Smooth muscle cell (in vitro differentiated cells): ENCODE measurements around the gene NUAK1. TPM values are rescaled to one million over a fixed set of nuclear protein-coding genes. Genes with fewer than 3 reads are reported as not detected.

Experiments used
- DNase-seq: peaks from one replicate; lab custom pipeline; 2025; ENCODE audit not compliant: unreplicated experiment; lab: John Stamatoyannopoulos, UW
- H2AFZ ChIP-seq: fragments of 200-600 bp; sonication (generic); 2 replicates; pipeline ENCODE4 v1.6.0; 2016; ENCODE audit warnings: antibody characterized with exemption, low read depth, mild to moderate bottlenecking
- H3F3A ChIP-seq: fragments of 200-600 bp; sonication (generic); 2 replicates; pipeline ENCODE4 v1.6.0; 2017; ENCODE audit warnings: antibody characterized with exemption, low read depth
- H3K27ac ChIP-seq: fragments of 200-600 bp; sonication (generic); 2 replicates; pipeline ENCODE4 v1.5.1; 2016; ENCODE audit warnings: low read depth, mild to moderate bottlenecking
- H3K27me3 ChIP-seq: fragments of 200-600 bp; sonication (generic); 2 replicates; pipeline ENCODE4 v1.6.1; 2016; ENCODE audit warnings: low read depth, mild to moderate bottlenecking
- H3K36me3 ChIP-seq: fragments of 200-600 bp; sonication (generic); 2 replicates; pipeline ENCODE4 v1.5.1; 2016; ENCODE audit warnings: low read depth
- H3K4me1 ChIP-seq: fragments of 200-600 bp; sonication (generic); 2 replicates; pipeline ENCODE4 v1.5.1; 2016; ENCODE audit warnings: low read depth
- H3K4me2 ChIP-seq: fragments of 200-600 bp; sonication (generic); 2 replicates; pipeline ENCODE4 v1.6.0; 2016; ENCODE audit warnings: mild to moderate bottlenecking
- H3K4me3 ChIP-seq: fragments of 200-600 bp; sonication (generic); 2 replicates; pipeline ENCODE4 v1.5.1; 2016; ENCODE audit warnings: mild to moderate bottlenecking
- H3K79me2 ChIP-seq: fragments of 200-600 bp; sonication (generic); 2 replicates; pipeline ENCODE4 v1.6.0; 2016; ENCODE audit warnings: low read depth, mild to moderate bottlenecking
- H3K9ac ChIP-seq: fragments of 200-600 bp; sonication (generic); 2 replicates; pipeline ENCODE4 v1.6.0; 2016; ENCODE audit warnings: low read depth
- H3K9me3 ChIP-seq: fragments of 200-600 bp; sonication (generic); replicated peaks from 2 replicates; pipeline ENCODE4 v1.5.1; 2016; ENCODE audit warnings: low read depth
- H4K20me1 ChIP-seq: fragments of 200-600 bp; sonication (generic); 2 replicates; pipeline ENCODE4 v1.6.0; 2016; ENCODE audit warnings: low read depth
- CTCF ChIP-seq: fragments of 200-600 bp; sonication (generic); IDR thresholded peaks from 2 replicates; pipeline ENCODE4 v1.5.1; 2017; ENCODE audit warnings: borderline replicate concordance, mild to moderate bottlenecking, antibody characterized with exemption; ENCODE audit not compliant: insufficient read depth, poor library complexity, severe bottlenecking
- WGBS: methylation state at CpG from one replicate; pipeline ENCODE4 v1.1.7; 2016; ENCODE audit warnings: low lambda C conversion rate; 5-methylcytosine and 5-hydroxymethylcytosine counted together
- polyA plus RNA-seq: library from polyadenylated mRNA; unstranded; fragments of >200 nt; fragmentation: Nextera tagmentation; extraction: Ambion mirVana; gene quantifications from 2 replicates; pipeline ENCODE4 v1.2.1, GENCODE V29; 2016
- total RNA-seq: library from RNA; depleted of rRNA; stranded (reverse); fragments of >200 nt; gene quantifications from 2 replicates; pipeline ENCODE4 v1.2.3, GENCODE V29; 2014

Gene NUAK1
- total and polyA plus RNA-seq, 2 experiments from 2014 or later = 35.3 to 64.2 TPM

GRCh38 chr12:106045251-106045674, 93.5 kb downstream of the NUAK1 start:
- no peaks in the 10 kb centered on the region for H3K9me3 ChIP-seq
- H3K4me2 ChIP-seq = peak overlapping the region; percentile 71
- peaks cover 32% of the 10 kb centered on the region for H3F3A ChIP-seq
- 5% methylated on average over 4 of the region's 4 CpGs for WGBS
- no peaks in the 10 kb centered on the region for H4K20me1 ChIP-seq
- H2AFZ ChIP-seq = no peak overlapping the region
- no peak for DNase-seq
- peak overlapping the region; percentile 56 for H3K9ac ChIP-seq
- no peaks in the 10 kb centered on the region for H3K36me3 ChIP-seq
- no peaks in the 10 kb centered on the region for H3K27me3 ChIP-seq
- H3K79me2 ChIP-seq = no peaks in the 10 kb centered on the region
- no peak overlapping the region for H3K4me3 ChIP-seq
- peak overlapping the region; percentile 84 for H3K27ac ChIP-seq
- H3K4me1 ChIP-seq = peaks cover 19% of the 10 kb centered on the region
- no peak for TF ChIP-seq CTCF

GRCh38 chr12:106044773-106045172, 94.0 kb downstream of the NUAK1 start:
- Histone ChIP-seq H3K9ac (peak overlapping the region; percentile 1), H3K36me3 (no peaks in the 10 kb centered on the region), H2AFZ (no peak overlapping the region), H3K4me2 (peak overlapping the region; percentile 71), H3K79me2 (no peaks in the 10 kb centered on the region), H4K20me1 (no peaks in the 10 kb centered on the region), H3K9me3 (no peaks in the 10 kb centered on the region), H3K4me3 (no peak overlapping the region), H3F3A (peaks cover 32% of the 10 kb centered on the region), H3K4me1 (peaks cover 19% of the 10 kb centered on the region), H3K27me3 (no peaks in the 10 kb centered on the region), H3K27ac (peak overlapping the region; percentile 84)
- DNase-seq = no peak
- TF ChIP-seq CTCF = no peak
- WGBS = 0% methylated on average over 2 of the region's 2 CpGs

DNA sequence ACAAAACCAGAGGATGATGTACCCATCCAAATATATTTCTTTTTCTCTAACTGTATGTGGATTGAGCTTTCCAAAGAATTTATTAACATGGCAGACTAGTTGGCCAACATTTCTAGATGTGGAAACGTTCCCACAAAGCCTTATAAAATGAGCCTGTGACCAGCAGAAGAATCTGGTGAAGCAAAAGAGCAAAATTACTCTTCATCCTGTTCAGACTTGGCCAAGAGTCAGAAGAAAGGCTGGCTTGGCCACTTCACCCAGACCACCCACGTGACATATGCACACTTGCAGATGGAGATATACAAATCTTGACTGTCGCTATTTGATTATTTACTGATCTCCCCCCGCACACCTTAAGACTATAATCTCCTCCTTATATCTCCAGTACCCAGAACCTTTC, 96.7 kb downstream of the NUAK1 start:
- Histone ChIP-seq H3K4me1 (peaks cover 19% of the 10 kb centered on the region), H3K36me3 (no peaks in the 10 kb centered on the region), H3K27ac (no peak overlapping the region), H3K9ac (no peak overlapping the region), H2AFZ (no peak overlapping the region), H4K20me1 (no peaks in the 10 kb centered on the region), H3K27me3 (no peaks in the 10 kb centered on the region), H3K4me2 (no peak overlapping the region), H3K9me3 (no peaks in the 10 kb centered on the region), H3K4me3 (no peak overlapping the region), H3K79me2 (no peaks in the 10 kb centered on the region), H3F3A (peaks cover 31% of the 10 kb centered on the region)
- TF ChIP-seq CTCF = no peak
- no peak for DNase-seq
- WGBS = 72% methylated on average over 4 of the region's 4 CpGs

GRCh38 chr12:106040521-106040920, 98.2 kb downstream of the NUAK1 start:
- Histone ChIP-seq H4K20me1 (no peaks in the 10 kb centered on the region), H3K9ac (no peak overlapping the region), H3K9me3 (no peaks in the 10 kb centered on the region), H3K4me3 (no peak overlapping the region), H3K36me3 (no peaks in the 10 kb centered on the region), H3K4me2 (no peak overlapping the region), H2AFZ (no peak overlapping the region), H3K27ac (no peak overlapping the region), H3K4me1 (peaks cover 10% of the 10 kb centered on the region), H3F3A (peaks cover 17% of the 10 kb centered on the region), H3K79me2 (no peaks in the 10 kb centered on the region), H3K27me3 (no peaks in the 10 kb centered on the region)
- no peak for DNase-seq
- WGBS = 89% methylated on average over 7 of the region's 7 CpGs
- TF ChIP-seq CTCF = no peak
